HepG2 (cell line): Measurements from ENCODE around the gene AMBRA1. TPM values are rescaled to one million over a fixed set of nuclear protein-coding genes. Genes with fewer than 3 reads are reported as not detected.

Source experiments
- ATAC-seq: fragments of 200-7000 bp; cut with Tn5 transposase; 3 replicates; pipeline ENCODE4 v1.9.1; 2020; ENCODE audit warnings: mild to moderate bottlenecking, moderate library complexity
- BruUV-seq: library from RNA; stranded (reverse); fragments of 400-500 nt; replicated peaks from 2 replicates; lab custom pipeline; 2021; lab: Mats Ljungman, UMichigan
- CTCF ChIA-PET: fragments of 300-600 bp; formaldehyde crosslinking; extraction: SDS; loops from one replicate; lab custom pipeline; 2021; ENCODE audit warnings: low total read pairs, inconsistent platforms, low intra/inter-chr PET ratio; lab: Yijun Ruan, JAX
- POLR2A ChIA-PET: fragments of 350-600 bp; sonication (Branson Sonifier 250); formaldehyde crosslinking; loops from one replicate; lab custom pipeline; 2020; ENCODE audit warnings: antibody characterized with exemption, inconsistent platforms; lab: Yijun Ruan, JAX
- DNase-seq: peaks from one replicate; pipeline ENCODE4 v3.0.0-alpha.2; 2015; ENCODE audit warnings: low spot score
- FAIRE-seq: peaks from 3 replicates; lab custom pipeline; 2011; peaks lifted over from hg19 to GRCh38; lab: Jason Lieb, UNC
- H2AFZ ChIP-seq: one replicate; pipeline ENCODE4 v1.6.1; 2011; ENCODE audit warnings: low read length, inconsistent platforms
- H3K27ac ChIP-seq: fragments of 300-600 bp; 3 replicates; pipeline ENCODE4 v1.8.0; 2011; ENCODE audit warnings: mixed run types, mild to moderate bottlenecking, mixed read lengths, low read length, inconsistent platforms; ENCODE audit not compliant: insufficient read depth; ENCODE audit errors: extremely low read length
- H3K27me3 ChIP-seq, 2 experiments: fragments of 200-600 bp in 1 of 2; 2 replicates in 1 of 2; 3 replicates in 1 of 2; pipeline versions ENCODE4 v1.6.0 to v1.8.0; 2011; ENCODE audit warnings: low read length in 2 of 2, mild to moderate bottlenecking in 2 of 2, moderate library complexity in 2 of 2, inconsistent platforms in 1 of 2; ENCODE audit not compliant: insufficient read depth in 2 of 2, control insufficient read depth in 1 of 2
- H3K36me3 ChIP-seq, 2 experiments: fragments of 200-600 bp in 1 of 2; replicated peaks in 1 of 2; 2 replicates in 1 of 2; 3 replicates in 1 of 2; pipeline versions ENCODE4 v1.5.1 to v1.8.0; 2011; ENCODE audit warnings: low read length in 2 of 2, inconsistent platforms in 1 of 2; ENCODE audit not compliant: insufficient read depth in 2 of 2, control insufficient read depth in 1 of 2
- H3K4me1 ChIP-seq: 2 replicates; pipeline ENCODE4 v1.5.1; 2012; ENCODE audit warnings: low read length, inconsistent platforms; ENCODE audit not compliant: insufficient read depth
- H3K4me2 ChIP-seq: 2 replicates; pipeline ENCODE4 v1.6.0; 2011; ENCODE audit warnings: low read depth, low read length, inconsistent platforms
- H3K4me3 ChIP-seq, 3 experiments: fragments of 200-600 bp in 1 of 3; sonication (generic), shearing (Covaris generic) in 1 of 3; replicated peaks in 1 of 3; 2 replicates each; pipeline ENCODE4 v1.5.1; 2011 to 2016; ENCODE audit warnings: low read length in 3 of 3, inconsistent platforms in 2 of 3, low read depth in 2 of 3, mild to moderate bottlenecking in 2 of 3, control low read depth in 1 of 3, mixed read lengths in 1 of 3; ENCODE audit not compliant: insufficient read depth in 1 of 3
- H3K79me2 ChIP-seq: one replicate; pipeline ENCODE4 v1.6.1; 2011; ENCODE audit warnings: low read length, inconsistent platforms; ENCODE audit not compliant: insufficient read depth
- H3K9ac ChIP-seq: 2 replicates; pipeline ENCODE4 v1.6.0; 2011; ENCODE audit warnings: mild to moderate bottlenecking, low read depth, low read length, inconsistent platforms; ENCODE audit not compliant: insufficient read depth
- H3K9me3 ChIP-seq: 2 replicates; pipeline ENCODE4 v1.5.1; 2012; ENCODE audit warnings: mild to moderate bottlenecking, low read length
- H4K20me1 ChIP-seq: 2 replicates; pipeline ENCODE4 v1.6.0; 2011; ENCODE audit warnings: inconsistent platforms, mild to moderate bottlenecking, low read length, moderate library complexity; ENCODE audit not compliant: insufficient read depth
- AGO2 ChIP-seq: fragments of 200-400 bp; formaldehyde crosslinking; optimal IDR thresholded peaks from 2 replicates; pipeline ENCODE3; 2017; ENCODE audit warnings: mild to moderate bottlenecking, low read depth, low read length, moderate library complexity
- BRCA1 ChIP-seq: sonication (generic); formaldehyde crosslinking; IDR thresholded peaks from 2 replicates; pipeline ENCODE4 v1.4.0; 2020; ENCODE audit warnings: missing genetic modification reagents
- CHD2 ChIP-seq: IDR thresholded peaks from 2 replicates; pipeline ENCODE4 v1.6.1; 2011; ENCODE audit warnings: low read depth, low read length, improper control_type of control experiment
- DNMT3B ChIP-seq: conservative IDR thresholded peaks from 2 replicates; pipeline ENCODE4 v1.6.1; 2016; ENCODE audit warnings: missing biosample characterization, control low read depth
- RFXAP ChIP-seq: sonication (generic); formaldehyde crosslinking; IDR thresholded peaks from 2 replicates; pipeline ENCODE4 v1.4.0; 2020; ENCODE audit warnings: missing genetic modification reagents, borderline replicate concordance
- RNF2 ChIP-seq: fragments of 450-650 bp; conservative IDR thresholded peaks from 2 replicates; pipeline ENCODE4 v1.6.1; 2016; ENCODE audit warnings: low read depth
- SALL1 ChIP-seq: sonication (generic); formaldehyde crosslinking; IDR thresholded peaks from 2 replicates; pipeline ENCODE4 v1.8.0; 2022; ENCODE audit warnings: mild to moderate bottlenecking, missing genetic modification reagents
- TBP ChIP-seq: sonication (generic); formaldehyde crosslinking; IDR thresholded peaks from 2 replicates; pipeline ENCODE4 v1.5.0; 2020; ENCODE audit warnings: missing genetic modification reagents
- TOE1 ChIP-seq: sonication (generic); formaldehyde crosslinking; IDR thresholded peaks from 2 replicates; pipeline ENCODE4 v1.4.0; 2020; ENCODE audit warnings: mild to moderate bottlenecking, missing genetic modification reagents
- WGBS: methylation state at CpG from one replicate; pipeline ENCODE4 v1.1.6; 2017; ENCODE audit warnings: low lambda C conversion rate; 5-methylcytosine and 5-hydroxymethylcytosine counted together
- in situ Hi-C: cut with HindIII; loops from 2 replicates; pipeline ENCODE4 v1.10.0; 2017; ENCODE audit warnings: low pct_unique_long_range_greater_than_20kb; ENCODE audit not compliant: extremely low pct_ligation_motif_present
- intact Hi-C: fragments of 100-400 bp; cut with micrococcal nuclease; formaldehyde crosslinking; loops from one replicate; pipeline ENCODE4 v1.10.0; 2022; ENCODE audit not compliant: unreplicated experiment
- polyA plus RNA-seq, 8 experiments: library from polyadenylated mRNA; depleted of rRNA in 3 of 8; stranded (reverse) in 7 of 8; unstranded in 1 of 8; fragments of >200 nt; fragmentation: Illumina TruSeq in 4 of 8; extraction: Trizol in 4 of 8; gene quantifications; 2 replicates each; pipeline versions ENCODE4 v1.2.1 to v1.2.3, GENCODE V29; 2011 to 2016; ENCODE audit warnings: low read depth in 4 of 8, missing spikeins in 1 of 8, mixed read lengths in 1 of 8; ENCODE audit not compliant: insufficient read depth in 1 of 8
- total RNA-seq, 5 experiments: library from RNA; depleted of rRNA; stranded (reverse); fragments of >200 nt; fragmentation: Illumina TruSeq; extraction: Trizol; gene quantifications; 2 replicates each; pipeline ENCODE4 v1.2.3, GENCODE V29; 2016; ENCODE audit warnings: low read depth in 1 of 5
- TF ChIP-seq, protein P1 (sequence below): sonication (generic); formaldehyde crosslinking; IDR thresholded peaks from 2 replicates; pipeline ENCODE4 v1.8.1; 2022; ENCODE audit warnings: low read depth, mild to moderate bottlenecking, missing genetic modification reagents

Gene AMBRA1
- total and polyA plus RNA-seq, 2 of the 13 experiments (the other 11 are each of a cell fraction or from before 2014, with no cell fraction given), result 15.7 to 26.0 TPM

DNA sequence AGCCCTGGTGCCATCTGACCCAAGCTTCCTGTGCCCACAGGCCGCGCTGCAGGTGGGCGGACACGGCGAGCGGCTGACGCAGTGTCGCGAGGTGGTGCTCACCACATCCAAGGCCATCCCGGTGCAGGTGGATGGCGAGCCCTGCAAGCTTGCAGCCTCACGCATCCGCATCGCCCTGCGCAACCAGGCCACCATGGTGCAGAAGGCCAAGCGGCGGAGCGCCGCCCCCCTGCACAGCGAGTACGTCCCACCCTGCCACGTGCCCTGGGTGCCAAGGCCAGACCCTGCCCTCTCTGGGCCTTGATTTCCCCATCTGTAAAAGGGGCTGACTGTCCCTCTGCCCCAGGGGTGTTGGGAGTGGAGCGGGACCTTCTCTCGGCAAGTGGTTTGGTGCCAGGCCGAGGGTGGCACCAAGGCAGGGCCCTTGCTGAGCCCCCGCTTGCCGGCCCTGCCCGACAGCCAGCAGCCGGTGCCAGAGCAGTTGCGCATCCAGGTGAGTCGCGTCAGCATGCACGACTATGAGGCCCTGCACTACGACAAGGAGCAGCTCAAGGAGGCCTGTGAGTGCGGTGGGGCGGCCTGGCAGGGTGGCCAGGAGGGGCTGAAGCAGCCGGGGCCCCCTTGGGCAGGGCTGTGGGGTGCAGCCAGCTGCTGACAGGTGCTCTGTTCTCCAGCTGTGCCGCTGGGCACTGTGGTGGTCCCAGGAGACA lies 218.3 kb downstream of the AMBRA1 start:
- intact Hi-C loops (no loop called here), in situ Hi-C loops (no loop called here)
- TF ChIP-seq, protein P1, sequence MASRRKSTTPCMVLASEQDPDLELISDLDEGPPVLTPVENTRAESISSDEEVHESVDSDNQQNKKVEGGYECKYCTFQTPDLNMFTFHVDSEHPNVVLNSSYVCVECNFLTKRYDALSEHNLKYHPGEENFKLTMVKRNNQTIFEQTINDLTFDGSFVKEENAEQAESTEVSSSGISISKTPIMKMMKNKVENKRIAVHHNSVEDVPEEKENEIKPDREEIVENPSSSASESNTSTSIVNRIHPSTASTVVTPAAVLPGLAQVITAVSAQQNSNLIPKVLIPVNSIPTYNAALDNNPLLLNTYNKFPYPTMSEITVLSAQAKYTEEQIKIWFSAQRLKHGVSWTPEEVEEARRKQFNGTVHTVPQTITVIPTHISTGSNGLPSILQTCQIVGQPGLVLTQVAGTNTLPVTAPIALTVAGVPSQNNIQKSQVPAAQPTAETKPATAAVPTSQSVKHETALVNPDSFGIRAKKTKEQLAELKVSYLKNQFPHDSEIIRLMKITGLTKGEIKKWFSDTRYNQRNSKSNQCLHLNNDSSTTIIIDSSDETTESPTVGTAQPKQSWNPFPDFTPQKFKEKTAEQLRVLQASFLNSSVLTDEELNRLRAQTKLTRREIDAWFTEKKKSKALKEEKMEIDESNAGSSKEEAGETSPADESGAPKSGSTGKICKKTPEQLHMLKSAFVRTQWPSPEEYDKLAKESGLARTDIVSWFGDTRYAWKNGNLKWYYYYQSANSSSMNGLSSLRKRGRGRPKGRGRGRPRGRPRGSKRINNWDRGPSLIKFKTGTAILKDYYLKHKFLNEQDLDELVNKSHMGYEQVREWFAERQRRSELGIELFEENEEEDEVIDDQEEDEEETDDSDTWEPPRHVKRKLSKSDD, result no peak
- TF ChIP-seq TBP (CRISPR knock-in tag) (no peak), AGO2 (peak; percentile 17), TOE1 (CRISPR knock-in tag) (no peak)
- no peak overlapping the region for H2AFZ ChIP-seq
- DNase-seq, result no peak
- WGBS, result no CpG with 5 or more reads among the region's 38 CpGs
- POLR2A ChIA-PET, result no interaction called here
- no peaks in the 10 kb centered on the region for H3K27me3 ChIP-seq
- peaks cover 0 to 4% of the 10 kb centered on the region in 2 experiments; a peak in 1 of 5 replicates for H3K36me3 ChIP-seq
- no peaks in the 10 kb centered on the region for H3K9me3 ChIP-seq
- no peaks in the 10 kb centered on the region for H4K20me1 ChIP-seq
- H3K9ac ChIP-seq, result no peak overlapping the region
- H3K4me3 ChIP-seq, result no peak overlapping the region
- H3K4me1 ChIP-seq, result peaks cover 16% of the 10 kb centered on the region
- no peak overlapping the region for H3K27ac ChIP-seq
- no peak for FAIRE-seq
- no peak overlapping the region for H3K4me2 ChIP-seq
- BruUV-seq, result no TSS peak
- ATAC-seq, result no peak
- CTCF ChIA-PET, result no interaction called here
- no peaks in the 10 kb centered on the region for H3K79me2 ChIP-seq

DNA sequence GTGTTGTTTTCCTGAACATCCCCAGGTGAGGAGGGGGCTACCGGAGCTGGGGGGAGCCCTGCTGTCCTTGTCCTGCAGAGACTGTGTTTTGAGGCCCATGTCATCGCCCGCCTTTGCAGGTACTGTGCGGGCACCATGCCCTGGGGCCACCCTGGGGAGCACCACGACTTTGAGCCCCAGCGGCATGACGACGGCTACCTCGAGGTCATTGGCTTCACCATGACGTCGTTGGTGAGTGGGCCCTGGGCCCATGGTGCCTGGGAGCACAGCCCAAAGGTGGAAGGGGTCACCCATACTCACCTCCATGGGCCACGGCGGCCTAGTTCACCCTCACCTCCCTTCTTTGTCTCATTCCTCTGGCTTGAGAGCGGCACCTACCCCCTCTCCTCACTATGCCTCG lies 219.0 kb downstream of the AMBRA1 start:
- H3K4me3 ChIP-seq, result no peak overlapping the region
- peaks cover 17% of the 10 kb centered on the region for H3K4me1 ChIP-seq

More for the DNA sequence above, 219.0 kb downstream of the AMBRA1 start:
- DNase-seq (no peak), FAIRE-seq (no peak), ATAC-seq (no peak)
- in situ Hi-C loops (no loop called here), intact Hi-C loops (no loop called here)
- Histone ChIP-seq H3K4me2 (no peak overlapping the region), H3K9ac (no peak overlapping the region), H3K27ac (no peak overlapping the region), H3K9me3 (no peaks in the 10 kb centered on the region)
- CTCF ChIA-PET, result no interaction called here
- TF ChIP-seq BRCA1 (CRISPR knock-in tag) (no peak), CHD2 (no peak), SALL1 (no peak), DNMT3B (CRISPR knock-in tag) (no peak), RNF2 (no peak), RFXAP (CRISPR knock-in tag) (no peak)
- TF ChIP-seq, all 625 proteins: peak for 0
- H3K79me2 ChIP-seq, result no peaks in the 10 kb centered on the region
- H2AFZ ChIP-seq, result no peak overlapping the region
- BruUV-seq, result no TSS peak
- POLR2A ChIA-PET, result no interaction called here
- 90% methylated on average over 2 of the region's 15 CpGs for WGBS
- H3K27me3 ChIP-seq, result no peaks in the 10 kb centered on the region
- peaks cover 1 to 4% of the 10 kb centered on the region in 2 experiments; a peak in 1 of 5 replicates for H3K36me3 ChIP-seq
- no peaks in the 10 kb centered on the region for H4K20me1 ChIP-seq
